Bronchial epithelial cell (primary cell): ENCODE measurements around the gene GLB1L. TPM values are rescaled to one million over a fixed set of nuclear protein-coding genes. Genes with fewer than 3 reads are reported as not detected.
A peak's percentile ranks its signal among the peaks of the same experiment; 100 is the strongest.

Source experiments
- DNase-seq: peaks from one replicate; pipeline ENCODE4 v3.0.0-alpha.2; 2010; ENCODE audit warnings: low read depth
- FAIRE-seq: peaks from 2 replicates; lab custom pipeline; 2011; peaks lifted over from hg19 to GRCh38; lab: Jason Lieb, UNC
- H3K27me3 ChIP-seq: 2 replicates; pipeline ENCODE4 v1.5.1; 2011; ENCODE audit warnings: low read length; ENCODE audit not compliant: control insufficient read depth, insufficient read depth
- H3K36me3 ChIP-seq: 2 replicates; pipeline ENCODE4 v1.5.1; 2011; ENCODE audit warnings: low read length; ENCODE audit not compliant: control insufficient read depth, insufficient read depth
- H3K4me3 ChIP-seq: 2 replicates; pipeline ENCODE4 v1.5.1; 2011; ENCODE audit warnings: mild to moderate bottlenecking, low read depth, low read length, control low read depth
- total RNA-seq: library from RNA; depleted of rRNA; stranded (reverse); fragments of >200 nt; gene quantifications from 2 replicates; pipeline ENCODE4 v1.2.1, GENCODE V29; 2014
- TF ChIP-seq, protein P1 (sequence below): IDR thresholded peaks from 2 replicates; pipeline ENCODE4 v1.5.1; 2011; ENCODE audit warnings: mild to moderate bottlenecking, moderate library complexity, low read length, control low read depth, inconsistent platforms; ENCODE audit not compliant: insufficient read depth, severe bottlenecking

The GLB1L gene
- total RNA-seq, 1 donor from 2014 or later = 3.7 TPM

DNA sequence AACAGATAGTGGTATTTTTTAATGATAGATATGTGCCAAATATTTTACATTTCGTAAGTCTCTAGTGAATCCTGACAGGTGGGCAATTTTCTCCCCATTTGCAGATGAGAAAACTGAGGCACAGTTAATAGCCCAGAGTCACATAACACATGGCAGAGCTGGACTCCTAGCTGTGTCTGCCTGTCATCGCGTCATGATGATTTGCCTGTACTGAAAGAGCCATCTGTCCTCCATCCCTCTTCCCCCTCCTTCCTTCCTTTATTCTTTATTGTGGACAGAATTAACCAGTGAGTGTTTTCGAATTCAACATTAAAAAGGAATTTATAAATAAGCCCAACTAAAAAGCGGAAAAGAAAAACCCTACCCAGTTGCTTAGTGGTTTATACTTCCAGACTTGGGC is 37.1 kb upstream of the GLB1L start:
- no peak overlapping the region for H3K4me3 ChIP-seq
- no peak for FAIRE-seq
- TF ChIP-seq, protein P1, sequence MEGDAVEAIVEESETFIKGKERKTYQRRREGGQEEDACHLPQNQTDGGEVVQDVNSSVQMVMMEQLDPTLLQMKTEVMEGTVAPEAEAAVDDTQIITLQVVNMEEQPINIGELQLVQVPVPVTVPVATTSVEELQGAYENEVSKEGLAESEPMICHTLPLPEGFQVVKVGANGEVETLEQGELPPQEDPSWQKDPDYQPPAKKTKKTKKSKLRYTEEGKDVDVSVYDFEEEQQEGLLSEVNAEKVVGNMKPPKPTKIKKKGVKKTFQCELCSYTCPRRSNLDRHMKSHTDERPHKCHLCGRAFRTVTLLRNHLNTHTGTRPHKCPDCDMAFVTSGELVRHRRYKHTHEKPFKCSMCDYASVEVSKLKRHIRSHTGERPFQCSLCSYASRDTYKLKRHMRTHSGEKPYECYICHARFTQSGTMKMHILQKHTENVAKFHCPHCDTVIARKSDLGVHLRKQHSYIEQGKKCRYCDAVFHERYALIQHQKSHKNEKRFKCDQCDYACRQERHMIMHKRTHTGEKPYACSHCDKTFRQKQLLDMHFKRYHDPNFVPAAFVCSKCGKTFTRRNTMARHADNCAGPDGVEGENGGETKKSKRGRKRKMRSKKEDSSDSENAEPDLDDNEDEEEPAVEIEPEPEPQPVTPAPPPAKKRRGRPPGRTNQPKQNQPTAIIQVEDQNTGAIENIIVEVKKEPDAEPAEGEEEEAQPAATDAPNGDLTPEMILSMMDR = no peak
- no peak for DNase-seq
- H3K27me3 ChIP-seq = no peaks in the 10 kb centered on the region
- H3K36me3 ChIP-seq = peaks cover 33% of the 10 kb centered on the region

DNA sequence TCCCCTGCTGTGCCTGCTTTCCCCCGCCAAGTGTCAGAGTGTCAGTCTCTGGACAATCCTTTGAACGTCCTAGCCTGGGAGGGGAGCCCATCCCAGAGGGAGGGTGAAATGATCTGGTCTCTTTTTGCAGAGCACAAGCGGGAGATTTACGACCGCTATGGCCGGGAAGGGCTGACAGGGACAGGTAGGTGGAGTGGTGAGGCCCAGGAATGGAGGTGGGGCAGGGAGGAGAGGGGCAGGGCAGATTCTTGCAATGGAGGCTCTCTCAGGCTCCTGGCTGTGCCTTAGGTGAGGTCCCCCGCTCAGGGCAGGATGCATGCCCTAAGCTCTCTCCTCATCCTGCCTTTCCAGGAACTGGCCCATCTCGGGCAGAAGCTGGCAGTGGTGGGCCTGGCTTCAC is 36.3 kb upstream of the GLB1L start:
- H3K36me3 ChIP-seq = peaks cover 33% of the 10 kb centered on the region
- no peaks in the 10 kb centered on the region for H3K27me3 ChIP-seq
- TF ChIP-seq, protein P1 = no peak
- DNase-seq (no peak), FAIRE-seq (no peak)
- H3K4me3 ChIP-seq = no peak overlapping the region

DNA sequence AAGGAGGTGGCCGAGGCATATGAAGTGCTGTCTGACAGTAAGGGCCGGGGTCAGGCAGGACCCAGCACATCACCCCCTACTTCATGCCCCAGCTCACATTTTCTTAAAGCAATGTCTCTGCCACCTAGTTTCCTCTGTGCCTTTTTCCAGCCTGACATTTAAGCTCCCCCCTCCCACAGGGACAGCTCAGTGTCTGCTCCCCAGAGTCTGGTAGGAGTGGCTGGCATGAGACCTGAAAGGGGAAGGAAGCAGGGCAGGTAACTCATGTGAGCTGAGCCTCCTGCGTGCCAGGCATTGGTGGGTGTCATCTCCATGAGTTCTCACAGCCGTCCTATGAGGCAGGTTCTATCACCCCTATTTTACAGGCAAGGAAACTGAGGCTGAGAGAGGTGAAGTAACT is 35.4 kb upstream of the GLB1L start:
- peaks cover 31% of the 10 kb centered on the region for H3K36me3 ChIP-seq
- DNase-seq = no peak
- no peak overlapping the region for H3K4me3 ChIP-seq
- no peaks in the 10 kb centered on the region for H3K27me3 ChIP-seq
- no peak for FAIRE-seq
- TF ChIP-seq, protein P1 = no peak

DNA sequence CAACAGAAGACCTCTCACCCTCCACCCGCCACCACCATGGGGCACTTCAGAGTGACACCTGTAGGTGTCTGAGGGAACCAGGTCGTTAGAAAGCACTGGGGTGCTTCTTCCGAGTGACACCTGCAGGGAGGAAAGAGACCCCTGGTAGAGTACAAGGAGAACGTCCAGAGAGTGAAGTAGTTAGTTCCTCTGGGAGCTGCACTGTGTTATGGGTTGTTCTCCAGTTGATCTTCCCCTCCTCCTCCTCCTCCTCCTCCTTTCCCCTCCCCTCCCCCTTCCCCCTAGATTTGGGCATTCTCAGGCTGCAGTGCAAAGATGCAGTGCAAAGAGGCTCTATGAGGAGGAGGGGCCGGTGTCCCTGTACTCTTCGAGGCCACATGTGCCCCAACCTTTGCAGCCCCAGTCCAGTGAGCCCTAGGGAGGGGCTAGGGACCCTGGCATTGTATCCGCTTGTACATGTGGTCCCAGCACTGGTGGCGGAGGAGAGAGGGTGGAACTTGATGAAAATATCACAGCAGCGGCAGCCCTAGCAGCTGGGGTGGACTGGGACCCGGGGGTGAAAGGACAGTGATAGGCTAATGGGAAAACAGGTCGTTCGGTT is 34.8 kb upstream of the GLB1L start:
- FAIRE-seq (no peak), DNase-seq (no peak)
- H3K27me3 ChIP-seq = no peaks in the 10 kb centered on the region
- H3K36me3 ChIP-seq = peaks cover 26% of the 10 kb centered on the region
- TF ChIP-seq, protein P1 = no peak
- peak overlapping the region; percentile 49 for H3K4me3 ChIP-seq

DNA sequence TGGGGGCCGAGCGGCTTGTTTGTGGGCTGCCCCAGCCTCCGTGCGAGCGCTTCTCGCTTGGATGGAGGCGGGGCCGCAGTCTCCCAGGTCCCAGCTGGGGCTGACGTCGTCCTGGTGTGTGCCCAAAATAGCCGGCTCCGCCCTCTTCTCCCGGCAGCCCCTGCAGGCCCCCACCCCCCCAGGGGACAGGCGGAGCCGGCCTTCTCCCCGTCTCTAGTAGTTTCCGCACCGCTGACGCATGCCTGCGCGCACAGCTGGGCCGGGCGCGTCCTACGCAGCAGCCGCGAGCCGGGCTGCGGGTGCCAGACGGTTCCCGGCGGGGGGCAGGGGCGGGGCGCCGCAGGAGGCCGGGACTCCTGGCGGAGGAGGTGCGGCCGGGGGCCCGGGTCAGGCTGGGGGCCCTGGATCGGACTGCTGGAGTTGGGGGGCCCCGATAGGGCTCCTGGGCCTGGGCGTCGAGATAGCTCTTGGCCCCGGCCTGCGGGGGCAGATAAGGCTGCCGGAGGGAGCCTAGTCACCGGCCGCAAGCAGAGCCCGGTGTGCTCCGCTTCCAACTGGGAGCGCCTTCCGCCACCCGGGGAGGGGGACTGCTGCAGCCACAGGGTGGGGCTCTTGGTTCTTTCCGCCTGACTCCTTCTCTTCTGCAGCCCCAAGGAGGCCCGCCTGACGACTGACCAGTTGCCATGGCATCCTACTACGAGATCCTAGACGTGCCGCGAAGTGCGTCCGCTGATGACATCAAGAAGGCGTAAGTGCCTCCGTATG is 34.1 kb upstream of the GLB1L start, which contains the start of gene DNAJB2:
DNAJB2 (plus strand) TSS at position 216 of the 765 bp plus-strand sequence; CDS start at position 684, 468 bp downstream.
- Histone ChIP-seq H3K4me3 (peak within 1 kb of the TSS; percentile 49), H3K36me3 (peaks cover 19% of the 10 kb centered on the region), H3K27me3 (no peaks in the 10 kb centered on the region)
- TF ChIP-seq, protein P1 = peak; percentile 20
- no peak for FAIRE-seq
- peak; percentile 97 for DNase-seq
